AG09319 (cell line): ENCODE measurements around the gene C8G.

ENCODE experiments used
- DNase-seq: peaks from one replicate; pipeline ENCODE4 v3.0.0-alpha.2; 2010; ENCODE audit warnings: low read depth; ENCODE audit errors: extremely low read depth
- CTCF ChIP-seq: IDR thresholded peaks from 2 replicates; pipeline ENCODE4 v1.5.1; 2011; ENCODE audit warnings: low read depth, mild to moderate bottlenecking, inconsistent platforms, low read length, moderate library complexity

Gene C8G

GRCh38 chr9:136978073-136978864 is 33.2 kb downstream of the C8G start:
- no peak for TF ChIP-seq CTCF
- DNase-seq: no peak

DNA sequence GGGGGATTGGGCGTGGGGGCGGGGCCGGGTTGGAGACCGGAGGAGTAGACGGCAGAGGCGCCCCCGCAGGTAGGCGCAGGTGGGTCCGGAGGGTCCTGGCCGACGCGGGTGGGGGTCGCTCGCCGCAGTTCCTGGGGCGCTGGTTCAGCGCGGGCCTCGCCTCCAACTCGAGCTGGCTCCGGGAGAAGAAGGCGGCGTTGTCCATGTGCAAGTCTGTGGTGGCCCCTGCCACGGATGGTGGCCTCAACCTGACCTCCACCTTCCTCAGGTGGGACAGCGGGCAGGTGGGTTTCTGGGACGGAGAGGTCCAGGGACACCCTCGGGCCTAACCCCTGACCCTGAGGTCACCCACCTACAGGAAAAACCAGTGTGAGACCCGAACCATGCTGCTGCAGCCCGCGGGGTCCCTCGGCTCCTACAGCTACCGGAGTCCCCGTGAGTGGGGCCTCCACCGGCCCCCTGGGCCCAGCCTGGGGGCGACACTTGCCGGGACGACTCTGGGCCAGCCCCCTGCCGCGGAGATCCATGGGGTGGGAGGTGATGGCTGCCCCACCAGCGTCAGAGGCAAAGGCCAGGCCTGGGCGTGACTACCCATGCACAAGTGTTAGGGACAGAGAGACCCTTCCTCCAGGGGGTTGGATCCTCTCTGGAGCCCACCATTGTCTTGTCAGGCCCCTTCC is 34.0 kb downstream of the C8G start:
- no peak for TF ChIP-seq CTCF
- no peak for DNase-seq

- no peak for DNase-seq
- TF ChIP-seq CTCF: no peak
Observed at GRCh38 chr9:136979769-136980587, 34.9 kb downstream of the C8G start.

GRCh38 chr9:136980669-136981478 is 35.8 kb downstream of the C8G start:
- DNase-seq: no peak
- TF ChIP-seq CTCF: no peak

GRCh38 chr9:136981588-136982231 is 36.7 kb downstream of the C8G start:
- no peak for DNase-seq
- TF ChIP-seq CTCF: no peak

- no peak for DNase-seq
- TF ChIP-seq CTCF: no peak
Observed at GRCh38 chr9:136982232-136983051, 37.4 kb downstream of the C8G start, which contains the start of gene LCNL1. Gene LCNL1 (plus strand): TSS chr9:136982993. CDS start chr9:136983587, 594 bp downstream.
